Stimulated activated CD8-positive, alpha-beta memory T cell treated with anti-CD3 and anti-CD28 coated beads, Interleukin-15, amount 100 ng/mL, for 24 hours (primary cell): ENCODE data around the gene CFAP77.

Experiments
- DNase-seq: peaks from one replicate; pipeline ENCODE4 v3.0.0-alpha.2; 2020; ENCODE audit warnings: low read depth

The CFAP77 gene

DNA sequence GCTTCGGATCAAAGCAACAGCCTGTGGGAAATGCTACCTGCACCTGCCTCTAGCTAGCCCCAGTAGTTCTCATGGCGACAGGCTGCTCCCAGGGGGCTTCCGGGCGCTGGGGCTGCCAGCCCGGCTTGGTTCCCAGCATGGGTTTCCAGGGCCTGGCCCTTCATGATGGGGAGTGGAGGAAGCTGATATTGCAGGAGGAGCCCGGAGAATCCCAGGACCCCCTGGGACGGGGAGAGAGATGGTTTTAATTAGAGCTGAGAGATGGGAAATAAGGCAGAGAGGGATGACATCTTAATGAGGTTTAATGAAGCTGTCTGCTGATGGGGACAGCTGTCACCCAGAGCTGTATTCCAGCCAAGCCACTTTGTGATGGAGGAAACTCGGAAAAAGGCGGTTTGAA is 78.6 kb downstream of the CFAP77 start:
- DNase-seq, result no peak

- no peak for DNase-seq
Measured at GRCh38 chr9:132489536-132489935, 79.5 kb downstream of the CFAP77 start.

GRCh38 chr9:132494857-132495256 is 84.8 kb downstream of the CFAP77 start:
- no peak for DNase-seq

GRCh38 chr9:132497731-132498130 is 87.7 kb downstream of the CFAP77 start:
- DNase-seq, result no peak

DNA sequence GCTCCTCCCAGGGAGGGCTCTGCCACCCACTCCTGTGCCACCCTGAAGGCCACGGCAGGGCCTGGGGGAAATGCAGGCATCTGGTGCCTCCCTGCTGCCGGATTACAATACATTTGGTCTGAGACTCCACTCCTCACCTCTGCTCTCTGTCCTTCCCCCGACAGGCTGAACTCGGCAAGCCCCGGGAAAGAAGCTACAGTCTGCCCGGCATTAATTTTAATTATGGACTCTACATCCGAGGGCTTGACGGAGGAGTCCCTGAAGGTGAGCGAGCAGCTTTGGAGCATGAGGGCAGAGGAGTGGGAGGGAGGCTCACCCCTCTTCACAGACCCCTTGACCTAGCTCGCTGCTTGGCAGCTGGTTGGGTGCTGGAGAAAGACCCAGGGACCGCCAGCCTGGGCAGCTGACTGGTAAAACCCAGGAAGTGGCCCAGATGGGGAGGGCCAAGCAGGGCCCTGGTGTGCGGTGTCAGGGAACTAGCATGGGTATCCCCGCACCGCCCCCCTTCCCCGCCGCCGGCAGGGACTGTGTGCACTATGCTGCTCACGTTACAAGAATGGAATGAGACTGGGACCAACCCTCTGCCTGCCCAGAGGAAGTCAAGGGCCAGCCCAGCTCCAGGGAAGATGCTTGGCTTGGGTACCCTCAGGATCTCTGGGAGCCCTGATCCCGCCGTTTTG is 88.7 kb downstream of the CFAP77 start:
- no peak for DNase-seq

DNA sequence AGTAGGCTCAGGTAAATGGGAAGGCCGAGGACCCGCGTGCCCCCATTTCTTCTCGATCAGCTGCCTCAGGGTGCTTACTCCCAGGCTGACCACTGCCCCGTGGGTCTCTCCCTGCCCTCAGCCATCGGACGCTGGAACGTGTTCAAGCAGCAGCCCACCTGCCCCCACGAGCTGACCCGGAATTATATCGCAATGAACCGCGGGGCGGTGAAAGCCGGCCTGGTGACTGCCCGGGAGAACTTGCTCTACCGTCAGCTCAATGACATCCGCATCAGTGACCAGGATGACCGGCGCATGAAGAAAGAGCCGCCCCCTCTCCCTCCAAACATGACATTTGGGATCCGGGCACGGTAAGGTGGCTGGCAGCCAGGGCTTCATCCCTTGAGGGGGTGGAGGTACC is 89.2 kb downstream of the CFAP77 start:
- no peak for DNase-seq

- no peak for DNase-seq
Measured at GRCh38 chr9:132500193-132500592, 90.2 kb downstream of the CFAP77 start.

- no peak for DNase-seq
Measured at GRCh38 chr9:132502480-132502879, 92.5 kb downstream of the CFAP77 start.

- DNase-seq, result no peak
Measured at GRCh38 chr9:132503116-132503515, 93.1 kb downstream of the CFAP77 start.

DNA sequence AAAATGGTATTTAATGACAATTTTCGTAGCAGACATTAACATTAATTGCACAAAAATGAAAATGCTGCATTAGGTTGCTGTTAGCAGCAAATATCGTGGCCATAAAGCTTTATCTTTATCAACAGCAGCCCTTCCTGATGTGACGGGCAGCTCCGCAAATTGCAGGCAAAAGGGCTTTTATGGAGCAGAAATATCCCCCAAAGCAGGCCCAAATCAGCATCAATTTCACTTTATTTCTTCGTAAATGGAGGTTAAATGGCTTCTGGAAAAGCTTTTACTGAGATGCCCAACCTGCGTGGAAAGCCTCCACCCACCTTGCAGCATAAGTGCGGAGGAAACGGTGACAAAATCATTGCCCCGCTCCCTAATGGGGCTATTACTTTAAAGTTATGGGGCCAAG is 94.5 kb downstream of the CFAP77 start:
- no peak for DNase-seq

- DNase-seq, result no peak
Measured at GRCh38 chr9:132505991-132506655, 96.1 kb downstream of the CFAP77 start.

DNA sequence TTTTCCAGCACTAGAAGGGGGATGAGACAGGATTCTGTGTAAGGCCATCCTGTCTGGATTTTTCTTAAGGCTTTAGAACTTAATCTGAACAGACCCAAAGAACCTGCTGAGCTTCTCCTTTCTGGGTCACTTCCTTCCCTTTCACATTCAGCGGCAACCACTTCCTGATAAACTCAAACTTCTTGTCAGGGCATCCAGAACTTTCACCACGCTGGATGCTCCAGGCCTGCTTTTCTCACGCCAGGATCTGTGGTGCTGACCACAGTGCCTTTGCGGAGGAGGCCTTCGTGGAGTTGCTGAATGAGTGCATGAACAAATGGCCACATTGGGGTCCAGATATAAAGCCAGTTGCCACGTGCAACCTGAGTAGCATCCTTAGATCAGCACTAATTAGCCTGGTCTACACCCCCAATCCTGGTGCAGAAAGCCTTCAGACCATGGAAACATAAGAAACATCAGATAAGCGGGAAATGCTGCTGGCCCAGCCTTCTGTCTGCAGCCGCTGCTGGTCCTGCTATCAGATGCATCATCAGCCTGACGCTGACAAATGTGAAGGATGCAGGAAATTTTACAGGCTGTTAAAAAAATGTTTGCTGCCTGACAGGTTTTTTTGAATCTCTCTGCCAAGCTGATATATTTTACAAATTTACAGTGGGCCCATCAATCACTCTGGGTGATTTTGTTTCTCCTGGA is 97.1 kb downstream of the CFAP77 start:
- no peak for DNase-seq

DNA sequence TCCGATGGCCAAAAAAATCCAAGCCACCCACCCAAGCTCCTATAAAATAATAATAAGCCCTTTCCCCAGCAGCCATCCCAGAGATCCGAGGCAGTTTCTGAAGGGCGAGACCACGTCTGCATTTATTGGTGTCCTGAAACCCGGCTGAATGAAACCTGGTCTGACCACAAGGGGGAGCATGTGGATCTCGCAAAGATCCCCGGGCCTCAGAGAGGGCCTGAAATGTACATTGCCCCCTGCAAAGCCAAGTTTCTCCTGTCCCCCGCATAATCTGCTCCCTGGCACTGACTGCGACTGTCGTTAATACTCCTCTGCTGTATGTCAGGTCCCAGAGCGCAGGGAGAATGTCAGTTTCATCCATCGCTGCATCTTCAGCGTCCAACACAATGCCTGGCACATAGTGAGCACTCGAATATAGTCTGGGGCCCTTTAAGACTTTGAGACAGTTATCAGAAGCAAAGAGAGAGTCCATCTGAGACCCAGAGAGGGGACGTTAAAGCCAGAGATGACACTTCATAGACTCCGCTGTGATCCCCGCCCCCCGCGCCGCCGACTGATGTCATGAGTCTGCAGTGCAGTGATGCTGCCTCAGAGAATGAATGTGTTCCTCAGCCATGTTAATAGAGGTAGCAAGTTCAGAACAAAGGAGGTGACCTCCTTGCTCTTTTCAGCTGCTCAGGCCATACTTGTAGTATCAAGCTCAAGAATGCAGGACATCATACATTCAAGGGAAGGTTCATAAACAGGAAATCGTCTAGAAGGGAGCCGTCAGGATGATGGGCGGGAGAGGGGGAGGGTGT is 97.9 kb downstream of the CFAP77 start:
- DNase-seq, result peak; percentile 31

DNA sequence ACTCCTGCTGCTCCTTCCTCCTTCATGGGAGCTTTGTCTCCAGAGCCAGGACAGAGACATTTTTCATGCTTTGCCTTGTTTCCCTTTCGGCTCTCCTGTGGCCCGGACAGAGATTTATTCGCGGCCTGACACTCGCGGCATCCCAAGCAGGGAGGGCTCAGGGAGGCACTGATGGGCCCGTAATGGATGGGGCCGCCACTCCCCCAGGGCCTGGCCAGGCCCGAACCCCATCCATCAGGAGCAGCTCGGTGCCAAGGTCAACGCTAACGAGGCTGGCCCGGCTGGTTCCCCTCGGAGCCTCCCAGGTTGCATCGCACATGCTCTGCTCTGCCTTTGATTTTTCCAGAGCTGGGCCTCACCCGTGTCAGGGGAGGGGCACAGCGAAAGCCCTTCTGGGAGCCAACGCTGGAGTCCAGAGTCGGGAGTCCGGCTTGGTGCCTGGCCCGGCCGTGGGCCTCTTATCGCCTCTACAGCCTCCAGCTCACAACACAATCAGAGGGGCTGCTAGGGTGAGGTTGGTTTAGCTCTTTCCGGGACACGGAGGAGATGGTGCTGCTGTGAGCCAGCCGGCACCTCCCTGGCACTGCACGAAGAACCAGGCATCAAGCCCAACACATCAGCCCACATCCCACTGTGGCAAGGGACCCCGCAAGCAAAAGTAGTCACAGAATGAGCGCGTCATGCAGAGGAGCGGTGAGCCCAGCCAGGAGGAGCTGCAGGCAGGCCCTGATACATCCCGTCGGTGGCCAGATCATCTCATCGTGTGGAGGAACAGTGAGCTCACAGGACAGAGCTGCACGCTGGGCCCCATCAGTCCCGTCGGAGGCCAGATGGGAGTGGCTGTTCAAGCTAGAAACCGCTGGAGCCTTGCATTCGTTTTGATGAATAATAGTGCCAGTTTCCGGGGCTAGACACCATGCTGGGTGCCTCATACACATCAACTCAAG is 100.2 kb downstream of the CFAP77 start:
- DNase-seq, result no peak

GRCh38 chr9:132511191-132511999 is 101.4 kb downstream of the CFAP77 start:
- DNase-seq, result no peak

GRCh38 chr9:132513416-132513815 is 103.4 kb downstream of the CFAP77 start:
- DNase-seq, result no peak

- DNase-seq, result no peak
Measured at GRCh38 chr9:132514011-132514744, 104.2 kb downstream of the CFAP77 start.

GRCh38 chr9:132514821-132515220 is 104.8 kb downstream of the CFAP77 start:
- DNase-seq, result no peak

DNA sequence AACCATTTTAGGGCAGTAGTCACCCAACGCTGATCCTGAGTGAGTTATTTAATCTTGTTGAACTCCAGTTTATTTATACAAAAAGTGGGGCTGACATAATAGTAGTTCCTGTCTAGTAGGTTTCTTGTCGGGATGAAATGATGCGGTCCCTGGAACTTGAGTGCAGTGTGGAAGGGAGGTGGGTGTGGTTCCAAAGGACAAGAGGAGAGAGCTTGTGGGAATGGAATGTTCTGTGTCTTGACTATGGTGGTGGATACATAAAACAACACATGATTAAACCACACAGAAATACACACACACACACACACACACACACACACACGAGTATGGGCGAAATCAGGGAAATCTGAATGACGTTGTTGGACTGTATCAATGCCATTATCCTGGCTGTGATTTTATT is 106.3 kb downstream of the CFAP77 start:
- DNase-seq, result no peak

DNA sequence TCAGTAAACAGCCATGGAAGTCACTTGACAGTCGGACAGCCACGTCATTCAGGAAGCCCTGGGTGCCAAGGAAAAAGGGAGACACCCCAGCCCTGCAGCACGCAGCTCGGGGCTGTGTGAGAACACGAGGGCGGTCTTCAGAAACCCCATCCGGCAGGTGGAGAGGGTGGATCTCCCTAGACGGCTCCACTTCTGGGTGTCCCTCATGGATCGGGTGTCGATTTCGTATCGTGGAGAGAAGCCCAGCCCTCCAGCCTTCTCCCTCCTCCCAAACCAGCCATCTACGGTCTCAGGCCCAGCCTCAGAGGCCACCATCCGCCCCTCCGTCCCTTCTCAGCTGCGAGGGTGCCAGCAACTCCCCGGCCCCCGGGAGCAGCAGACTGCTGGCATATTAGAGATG is 106.9 kb downstream of the CFAP77 start:
- DNase-seq, result no peak
